GM19035 (cell line): Measurements from ENCODE around the gene TMEM42.

Experiments
- ATAC-seq: cut with Tn5 transposase; IDR thresholded peaks from one replicate; pipeline ENCODE4 v1.9.1; 2021; ENCODE audit not compliant: unreplicated experiment

Gene TMEM42

DNA sequence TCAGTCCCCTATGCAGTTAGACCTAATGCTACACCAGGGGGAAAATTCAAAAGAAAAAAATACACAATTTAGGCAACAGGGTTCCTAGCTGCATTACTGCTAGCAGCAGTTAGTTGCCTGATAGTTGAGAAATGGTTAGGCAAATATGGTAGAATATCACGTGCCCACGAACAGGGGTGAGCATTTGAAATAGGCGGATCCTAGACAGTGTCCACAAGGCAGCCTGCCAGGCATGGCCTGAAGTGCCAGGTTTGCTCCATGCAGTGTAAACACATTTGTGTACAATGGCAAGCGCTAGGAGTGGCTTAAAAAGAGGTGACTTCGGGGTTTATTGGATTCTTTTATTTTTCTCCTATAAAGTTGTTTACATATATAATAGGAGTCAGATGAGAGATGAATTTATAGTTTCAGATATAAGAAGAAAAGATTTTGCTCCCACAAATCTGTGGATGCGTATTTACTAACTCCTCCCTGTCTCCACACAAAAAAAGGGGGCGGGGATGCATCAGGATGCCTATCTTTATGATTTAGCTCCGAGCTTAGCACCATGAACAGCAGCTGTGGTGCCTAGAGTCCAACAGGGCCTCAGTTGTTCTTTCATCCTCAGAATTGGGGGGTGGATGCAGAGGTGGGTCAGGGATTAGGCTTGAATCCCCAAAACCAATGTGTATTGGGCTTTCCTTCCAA lies 8.8 kb downstream of the TMEM42 start:
- ATAC-seq = no peak

DNA sequence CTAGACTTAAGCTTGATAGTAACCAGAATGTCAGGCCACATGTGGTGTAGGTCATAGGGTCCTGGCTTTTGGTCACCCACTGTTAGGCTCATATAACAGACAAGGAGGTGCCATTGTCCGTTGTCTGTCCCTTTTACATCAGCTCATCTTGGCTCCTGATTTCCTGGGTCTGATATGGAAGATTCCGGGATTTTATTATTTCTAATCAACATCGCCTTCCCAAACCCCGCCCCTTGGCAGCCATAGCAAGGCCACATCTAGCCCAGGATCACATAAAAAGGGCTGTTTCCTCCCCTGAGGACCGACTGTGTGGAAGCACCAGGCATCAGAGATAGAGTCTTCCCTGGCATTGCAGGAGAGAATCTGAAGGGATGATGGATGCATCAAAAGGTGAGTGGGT lies 12.6 kb downstream of the TMEM42 start, which contains the start of gene TGM4:
Gene TGM4, plus strand, starts transcription at position 301 of the 400 bp plus-strand sequence. Its CDS starts 71 bp downstream, at position 372.
- ATAC-seq = no peak

DNA sequence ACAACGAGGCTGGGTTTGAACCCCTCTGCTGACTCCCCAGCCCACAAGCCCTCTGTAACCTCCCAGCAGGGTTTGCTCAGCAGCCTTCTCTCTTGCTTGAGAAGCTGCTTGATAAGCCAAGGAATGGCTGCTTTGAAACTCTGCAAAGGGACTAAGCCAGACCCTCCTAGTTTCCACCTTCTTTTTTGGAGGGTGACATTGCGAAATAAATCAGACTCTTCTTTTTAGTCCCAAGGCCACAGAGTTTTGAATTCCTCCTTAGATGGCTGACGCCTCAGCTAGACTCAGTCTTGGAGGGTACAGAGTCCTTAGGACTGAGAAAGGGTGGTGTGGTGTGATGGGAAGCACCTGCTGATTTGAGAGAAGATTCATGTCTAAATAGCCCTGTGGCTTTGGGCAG lies 13.9 kb downstream of the TMEM42 start:
- no peak for ATAC-seq

DNA sequence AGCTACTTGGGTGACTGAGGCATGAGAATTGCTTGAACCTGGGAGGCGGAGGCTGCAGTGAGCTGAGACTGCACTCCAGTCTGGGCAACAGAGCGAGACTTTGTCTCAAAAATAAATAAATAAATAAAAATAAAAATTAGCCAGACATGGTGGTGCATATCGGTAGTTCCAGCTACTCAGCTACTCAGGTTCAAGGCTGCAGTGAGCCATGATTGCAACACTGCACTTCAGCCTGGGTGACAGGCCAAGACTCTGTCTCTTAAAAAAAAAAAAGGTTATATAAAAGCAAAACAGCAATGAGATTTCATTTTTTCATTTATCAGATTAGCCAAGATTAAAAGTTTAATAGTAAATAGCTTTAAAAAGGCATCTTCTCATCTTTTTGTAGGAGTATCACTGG lies 15.6 kb downstream of the TMEM42 start:
- ATAC-seq = no peak

DNA sequence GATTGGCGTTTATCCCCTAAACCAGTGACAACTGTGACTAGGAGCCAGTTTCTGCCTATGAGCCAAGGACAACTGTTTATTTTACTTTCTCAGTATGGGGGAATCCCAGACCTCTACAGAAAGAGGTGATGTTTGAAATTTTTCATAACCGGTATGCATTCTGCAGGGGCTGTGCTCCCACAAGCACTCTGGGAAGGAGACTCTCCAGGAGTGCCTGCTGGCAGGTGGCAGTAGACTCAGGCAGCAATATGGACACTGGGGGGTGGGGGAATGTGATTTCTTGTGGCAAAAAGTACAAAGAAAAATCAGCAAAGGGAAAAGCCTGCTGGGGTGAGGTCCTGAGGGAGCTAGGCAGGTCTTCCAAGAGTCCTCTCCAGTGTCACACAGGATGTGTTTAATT lies 18.6 kb downstream of the TMEM42 start:
- no peak for ATAC-seq

DNA sequence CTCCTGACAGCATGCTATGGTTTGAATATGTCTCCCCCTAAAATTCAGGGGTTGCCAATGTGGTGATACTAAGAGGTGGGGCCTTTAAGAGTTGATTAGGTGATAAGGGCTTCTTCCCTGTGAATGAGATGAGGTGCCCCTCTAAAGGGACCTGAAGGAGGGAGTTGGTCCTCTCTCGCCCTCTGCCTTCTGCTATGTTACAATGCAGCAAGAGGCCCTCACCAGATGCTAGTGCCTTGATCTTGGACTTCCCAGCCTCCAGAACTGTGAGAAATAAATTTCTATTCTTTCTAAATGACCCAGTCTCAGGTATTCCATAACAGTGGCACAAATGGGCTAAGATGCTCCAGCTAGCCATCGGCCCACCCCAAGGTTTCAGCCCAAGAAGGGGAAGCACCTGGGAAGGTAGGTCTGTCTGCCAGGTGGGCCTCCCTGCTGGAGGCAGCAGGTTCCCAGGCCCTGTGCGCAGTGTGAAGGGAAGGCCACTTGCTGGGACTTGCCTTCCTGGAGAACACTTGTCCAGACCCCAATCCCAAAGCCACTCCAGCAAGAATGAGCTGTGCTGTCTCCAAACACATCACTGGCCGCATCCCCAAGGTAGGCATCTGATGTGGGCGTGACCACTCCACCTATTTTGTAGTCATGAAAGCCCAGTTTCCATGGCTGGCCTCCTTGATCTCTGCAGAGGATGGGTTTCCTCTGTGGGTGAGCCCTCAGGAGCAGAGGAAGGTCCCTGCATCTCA lies 21.7 kb downstream of the TMEM42 start:
- no peak for ATAC-seq

DNA sequence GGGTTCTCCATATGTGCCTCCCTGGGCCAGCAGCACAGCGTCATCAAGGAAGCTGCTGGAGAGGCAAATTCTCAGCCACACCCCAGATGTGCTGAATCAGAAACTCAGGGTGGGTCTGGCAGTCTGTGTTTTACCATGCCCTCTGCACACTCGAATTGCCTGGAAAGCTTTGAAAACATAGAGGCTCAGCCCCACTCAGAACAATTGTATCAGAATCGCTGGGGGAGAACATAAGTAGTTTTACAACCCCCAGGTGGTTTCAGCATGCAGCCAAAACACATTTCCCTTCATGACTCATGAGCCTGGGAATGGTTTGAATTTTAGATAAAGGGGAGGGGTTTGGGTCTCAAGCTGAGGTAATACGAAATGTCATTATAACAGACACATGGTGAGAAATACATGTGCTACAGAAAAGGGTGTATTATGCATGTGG lies 22.3 kb downstream of the TMEM42 start:
- ATAC-seq = no peak

DNA sequence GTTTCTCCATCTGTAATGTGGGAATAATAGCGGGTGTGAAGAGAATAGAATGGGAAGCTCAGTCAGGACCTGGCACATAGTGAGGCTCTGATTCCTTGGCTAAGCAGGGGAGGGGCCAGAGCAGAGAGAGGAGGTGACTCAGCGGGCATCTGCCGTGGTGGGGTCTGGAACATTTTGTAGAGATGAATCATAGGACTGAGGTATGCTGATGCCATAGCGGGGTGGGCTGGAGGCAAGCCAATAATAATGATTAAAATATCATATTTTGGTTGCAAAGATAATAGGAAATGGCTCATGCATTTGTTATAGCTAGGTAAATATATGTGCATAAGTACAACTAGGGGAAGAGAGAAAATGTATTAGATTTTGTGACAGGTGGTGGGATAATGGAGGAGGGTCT lies 23.9 kb downstream of the TMEM42 start:
- no peak for ATAC-seq

DNA sequence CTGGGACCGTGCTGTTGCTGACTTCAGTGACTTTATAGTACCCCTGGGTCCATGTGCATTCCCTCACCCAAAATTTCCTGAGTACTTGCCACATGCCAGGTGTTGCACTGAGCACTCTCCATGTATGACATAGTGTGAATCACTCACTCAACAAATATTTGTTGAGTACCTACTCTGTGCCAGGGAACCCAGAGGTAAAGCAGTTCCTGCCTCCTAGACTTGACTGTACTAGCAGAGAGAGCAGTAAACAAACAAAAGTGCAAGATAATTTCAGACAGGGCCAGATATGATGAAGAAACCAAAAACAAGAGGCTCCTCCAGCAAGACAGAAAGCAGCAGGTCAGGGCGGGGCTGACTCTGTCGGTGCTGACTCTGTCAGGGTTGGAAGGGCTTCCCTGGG lies 24.8 kb downstream of the TMEM42 start:
- no peak for ATAC-seq

DNA sequence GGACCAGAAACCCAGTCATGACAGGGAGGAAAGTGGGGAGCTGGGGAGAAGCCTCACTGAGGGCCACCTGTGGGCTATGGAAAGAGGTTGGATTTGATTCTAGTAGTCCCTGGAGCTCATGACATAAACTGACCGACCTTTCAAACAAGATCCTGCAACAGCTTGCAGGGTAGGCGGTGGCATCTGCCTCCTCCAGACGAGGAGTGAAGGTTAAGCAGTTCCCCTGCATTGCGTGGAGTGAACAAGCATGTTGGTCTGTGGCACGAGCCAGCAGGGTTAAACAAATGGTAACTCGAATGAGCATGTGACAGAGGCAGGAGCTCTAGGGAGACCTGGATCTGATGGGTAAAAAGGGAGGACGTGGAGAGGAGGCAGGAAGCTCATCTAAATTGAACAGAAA lies 25.4 kb downstream of the TMEM42 start:
- no peak for ATAC-seq

DNA sequence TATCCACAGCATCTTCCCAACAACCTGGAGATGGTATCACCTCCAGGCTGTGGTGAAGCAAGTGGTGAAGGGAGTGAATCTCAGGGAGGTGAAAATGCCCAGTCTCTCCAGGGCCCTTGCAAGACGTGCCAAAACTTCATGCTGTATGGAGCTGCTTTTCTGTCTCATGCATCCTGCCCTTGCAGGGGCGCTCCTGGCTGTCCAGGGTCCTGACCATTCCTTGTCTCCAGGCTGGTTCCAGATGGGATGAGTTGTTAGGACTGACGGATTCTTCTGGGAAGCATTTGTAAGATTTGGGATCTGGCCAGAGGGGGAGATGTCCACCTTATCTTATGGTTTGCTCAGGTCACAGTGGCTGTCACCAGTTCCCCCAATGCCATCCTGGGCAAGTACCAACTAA lies 28.5 kb downstream of the TMEM42 start:
- ATAC-seq = no peak

DNA sequence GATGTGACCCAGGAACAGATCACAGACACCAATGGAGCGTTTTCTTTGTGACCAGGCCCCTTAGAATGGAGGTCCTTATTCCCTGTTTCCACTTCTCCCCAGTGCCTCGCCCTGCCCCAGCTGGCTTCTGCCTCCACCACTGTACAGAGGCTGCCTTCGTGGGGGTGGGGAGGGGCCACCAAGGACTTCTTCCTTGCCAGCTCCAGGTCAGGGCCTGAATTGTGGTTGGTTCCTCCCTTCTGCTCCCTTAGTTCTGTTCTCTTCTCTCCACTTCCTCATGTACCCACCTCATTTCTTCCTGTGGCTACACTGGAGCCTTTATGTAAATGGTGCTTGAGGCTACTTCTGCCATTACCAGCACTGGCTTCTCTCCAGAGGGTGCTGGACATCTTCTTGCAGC lies 29.1 kb downstream of the TMEM42 start:
- ATAC-seq = no peak

DNA sequence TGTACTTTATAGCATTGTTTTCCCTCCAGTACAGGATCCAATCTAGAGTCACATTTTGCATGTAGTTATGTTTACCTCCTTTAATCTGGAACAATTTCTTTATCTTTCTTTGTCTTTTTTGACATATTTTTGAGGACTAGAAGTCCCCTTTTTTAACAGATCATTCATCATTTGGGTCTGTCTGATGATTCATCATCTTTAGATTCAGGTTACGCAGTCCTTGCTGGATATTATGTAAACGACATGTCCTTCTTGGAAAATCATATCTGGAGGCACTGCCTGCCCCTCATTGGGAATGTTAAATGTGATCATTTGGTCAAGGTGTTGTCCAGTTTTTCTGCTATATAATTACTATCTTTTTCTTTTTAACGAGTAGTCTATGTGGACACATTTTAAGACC lies 31.0 kb downstream of the TMEM42 start:
- no peak for ATAC-seq

DNA sequence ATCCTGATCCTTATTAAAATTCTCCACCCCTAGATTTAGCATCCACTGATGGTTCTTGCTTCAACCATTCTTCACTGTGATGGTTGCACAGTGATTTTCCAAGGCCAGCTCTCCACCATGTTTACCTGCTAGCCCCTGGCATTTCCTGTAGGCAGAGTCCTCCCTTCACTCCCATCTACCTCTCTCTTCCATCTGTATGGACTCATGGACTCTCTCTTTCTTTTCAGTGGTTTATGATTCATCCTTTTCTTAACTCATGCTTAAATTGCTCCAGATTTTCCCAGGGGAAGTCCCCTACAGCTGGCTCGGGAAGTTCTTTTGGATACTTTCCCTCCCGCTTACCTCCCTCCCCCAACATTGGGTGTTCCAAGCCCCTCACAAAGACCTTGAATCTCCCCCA lies 31.4 kb downstream of the TMEM42 start:
- no peak for ATAC-seq

DNA sequence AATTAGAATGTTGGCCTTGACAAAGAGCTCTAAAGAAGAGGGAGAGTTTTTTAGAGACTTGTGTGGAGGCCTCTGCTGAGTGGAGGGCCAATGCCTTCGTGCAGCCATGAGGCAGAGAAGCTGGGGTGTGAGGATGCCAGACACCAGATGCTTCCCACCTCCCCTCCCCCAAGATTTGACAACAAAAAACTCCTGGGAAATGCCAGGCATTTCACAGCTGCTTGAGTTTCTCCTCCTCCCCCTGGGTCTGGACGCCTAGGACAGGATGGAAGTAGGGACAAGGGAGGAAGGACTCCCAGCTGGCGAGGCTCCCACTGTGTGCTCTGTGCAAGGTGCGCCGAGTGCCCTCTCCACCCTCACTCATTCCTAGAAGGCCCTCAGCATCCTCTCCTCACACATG lies 32.8 kb downstream of the TMEM42 start:
- no peak for ATAC-seq

DNA sequence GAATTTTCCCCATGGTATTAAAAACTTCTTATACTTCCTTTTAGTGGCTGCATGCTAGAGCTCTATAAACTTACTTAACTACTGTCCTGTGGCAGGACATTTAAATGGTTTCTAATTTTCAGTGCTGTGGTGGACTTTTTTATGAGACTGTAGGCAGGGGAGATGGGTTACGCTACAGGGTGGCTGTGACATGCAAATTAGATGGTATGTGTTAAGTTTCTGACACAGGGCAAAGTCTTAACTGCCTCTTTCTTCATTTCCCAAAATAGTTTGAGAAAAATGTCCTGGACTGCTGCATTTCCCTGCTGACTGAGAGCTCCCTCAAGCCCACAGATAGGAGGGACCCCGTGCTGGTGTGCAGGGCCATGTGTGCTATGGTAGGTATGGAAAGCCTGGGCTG lies 34.7 kb downstream of the TMEM42 start:
- no peak for ATAC-seq

DNA sequence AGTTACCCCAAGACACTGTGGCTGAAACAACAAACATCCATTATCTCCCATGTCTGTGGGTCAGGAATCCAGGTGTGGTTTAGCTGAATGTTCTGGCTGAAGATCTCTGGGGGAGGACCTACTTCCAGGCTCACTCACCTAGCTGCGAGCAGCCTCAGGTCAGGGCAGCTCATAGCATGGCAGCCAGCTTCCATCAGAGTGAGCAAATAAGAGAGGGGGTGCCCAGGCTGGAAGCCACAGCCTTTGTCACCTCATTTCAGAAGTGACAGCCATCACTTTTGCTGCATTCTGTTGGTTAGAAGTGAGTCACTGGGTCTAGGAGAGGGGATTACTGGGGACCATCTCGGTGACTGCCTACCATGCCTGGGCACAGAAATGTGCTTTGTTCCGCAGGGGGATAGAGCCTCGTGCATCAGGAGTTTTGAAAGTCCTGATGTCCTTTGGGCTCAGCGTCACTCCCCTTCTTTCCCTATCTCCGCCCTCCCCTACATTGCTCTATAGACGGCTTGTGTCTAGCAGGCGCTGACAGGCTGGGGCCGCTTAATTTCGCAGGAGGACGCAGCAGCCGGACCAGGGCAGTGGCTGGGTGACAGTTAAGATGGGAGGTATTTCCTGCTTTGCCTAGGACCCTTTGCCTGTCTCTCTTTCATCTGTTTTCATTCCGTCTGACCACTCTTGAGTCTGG lies 38.1 kb downstream of the TMEM42 start:
- ATAC-seq = no peak

DNA sequence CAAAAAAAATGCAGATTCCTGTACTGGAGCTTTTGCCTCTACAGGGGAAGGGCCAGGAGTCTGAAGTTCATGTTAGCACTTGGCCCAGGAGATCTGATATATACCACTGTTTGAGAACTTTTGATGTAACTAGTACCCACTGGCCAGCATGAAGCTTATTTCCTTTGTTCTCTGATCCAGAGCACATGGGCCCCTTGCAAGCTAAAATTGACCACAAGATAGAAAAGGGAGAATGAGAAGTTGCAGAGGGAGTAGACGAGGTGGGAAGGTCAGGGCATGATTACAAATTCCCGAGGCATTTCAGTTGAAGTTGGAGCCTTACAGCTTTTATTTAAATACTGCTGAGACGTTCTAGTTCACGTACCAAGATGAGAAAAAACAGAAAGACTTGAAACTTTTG lies 40.9 kb downstream of the TMEM42 start:
- no peak for ATAC-seq

DNA sequence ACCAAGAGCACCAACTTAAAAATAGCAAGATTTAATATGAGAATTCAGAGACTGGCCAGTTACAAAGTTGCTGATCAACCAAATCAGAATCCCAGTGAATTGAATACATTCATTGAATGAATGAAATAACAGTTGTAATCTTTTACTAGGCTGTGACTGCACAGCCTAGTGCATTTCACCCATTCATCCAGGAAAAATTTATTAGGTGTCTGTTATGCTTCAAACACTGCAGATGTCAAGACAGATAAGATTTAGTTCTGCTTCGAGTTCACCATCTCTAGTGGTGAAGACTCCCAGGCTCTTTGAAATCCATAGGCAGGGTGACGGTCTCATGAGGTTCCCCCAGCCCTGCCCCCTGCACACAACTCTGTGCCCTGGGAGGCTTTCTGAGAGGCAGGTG lies 41.6 kb downstream of the TMEM42 start:
- no peak for ATAC-seq

DNA sequence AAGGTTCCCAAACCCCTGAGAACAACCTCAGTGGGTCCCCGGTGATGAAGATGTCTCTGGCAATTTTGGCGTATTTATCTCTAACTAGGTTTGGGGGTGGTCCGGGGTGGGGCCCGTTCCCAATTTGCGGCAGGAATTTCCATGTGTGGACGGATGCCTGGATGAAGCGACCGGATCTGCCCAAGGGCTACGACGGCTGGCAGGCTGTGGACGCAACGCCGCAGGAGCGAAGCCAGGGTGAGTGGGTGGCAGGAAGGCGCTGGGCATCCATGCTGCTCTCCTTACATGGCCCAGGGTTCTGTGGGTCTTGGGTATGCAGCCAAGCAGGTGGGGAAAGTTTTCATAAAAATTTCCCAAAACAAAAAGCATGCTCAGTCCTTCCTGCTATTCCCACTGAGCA lies 42.0 kb downstream of the TMEM42 start:
- ATAC-seq = no peak

DNA sequence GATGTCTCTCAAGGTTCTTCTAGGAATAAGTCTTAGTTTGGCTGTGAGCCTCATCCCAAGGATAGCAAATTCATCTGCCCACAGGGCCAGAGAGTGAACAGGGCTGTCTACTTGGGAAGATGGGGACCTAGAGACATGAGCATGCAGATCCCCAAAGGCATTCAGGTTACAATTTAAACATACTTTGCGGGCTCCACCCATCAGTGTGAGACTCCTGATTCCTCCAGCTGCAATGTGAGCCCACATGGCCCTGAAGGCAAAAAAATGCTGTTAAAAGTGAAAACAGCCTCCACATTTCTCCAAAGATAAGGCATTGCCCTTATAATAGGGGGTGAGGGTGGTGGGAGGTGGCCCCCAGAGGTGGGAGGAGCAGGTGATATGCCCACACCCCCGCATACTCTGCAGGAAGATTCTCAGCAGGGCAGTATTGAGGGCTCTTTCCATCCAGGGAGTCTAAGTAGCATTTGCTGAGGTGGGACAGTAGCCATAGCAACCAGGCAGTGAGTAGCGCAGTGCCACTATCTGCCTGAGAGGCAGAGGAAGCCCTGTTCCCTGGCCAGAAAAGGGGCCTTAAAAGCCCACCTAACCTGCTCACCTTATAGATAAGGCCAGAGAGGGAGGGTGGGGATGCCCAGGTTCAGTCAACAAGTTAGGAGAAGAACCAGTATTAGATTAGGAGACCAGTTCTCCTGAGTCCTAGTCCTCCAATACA lies 43.9 kb downstream of the TMEM42 start:
- ATAC-seq = no peak
